ENCODE data around the gene TUBGCP5.

The TUBGCP5 gene

DNA sequence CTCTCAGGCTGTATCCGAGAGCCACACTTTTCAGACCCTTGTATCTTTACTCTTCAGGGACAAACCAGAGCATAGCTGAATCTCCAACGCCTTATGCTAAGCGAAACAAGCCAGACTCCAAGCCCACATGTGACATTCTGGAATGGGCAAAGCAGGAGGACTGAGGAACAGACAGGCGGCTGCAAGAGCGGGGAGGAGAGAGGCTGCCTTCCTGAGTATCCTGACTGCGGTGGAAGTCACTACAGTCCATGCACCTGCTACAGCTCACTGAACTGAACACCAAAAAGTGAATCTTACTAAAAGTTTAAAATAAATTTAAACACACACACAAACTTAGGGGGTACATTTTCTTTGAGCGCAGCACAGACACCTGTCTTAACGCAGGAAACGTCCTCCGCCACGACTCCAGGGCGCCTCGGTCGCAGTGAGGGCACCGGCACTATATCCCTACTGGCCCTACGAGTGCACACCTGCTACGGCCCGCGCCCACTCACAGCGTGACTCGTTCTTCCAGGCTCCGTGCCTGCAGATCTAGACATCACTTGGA lies 60.6 kb downstream of the TUBGCP5 start:
- DNase-seq (ENCODE audit: low read depth in 2 of 2) = no peak

DNA sequence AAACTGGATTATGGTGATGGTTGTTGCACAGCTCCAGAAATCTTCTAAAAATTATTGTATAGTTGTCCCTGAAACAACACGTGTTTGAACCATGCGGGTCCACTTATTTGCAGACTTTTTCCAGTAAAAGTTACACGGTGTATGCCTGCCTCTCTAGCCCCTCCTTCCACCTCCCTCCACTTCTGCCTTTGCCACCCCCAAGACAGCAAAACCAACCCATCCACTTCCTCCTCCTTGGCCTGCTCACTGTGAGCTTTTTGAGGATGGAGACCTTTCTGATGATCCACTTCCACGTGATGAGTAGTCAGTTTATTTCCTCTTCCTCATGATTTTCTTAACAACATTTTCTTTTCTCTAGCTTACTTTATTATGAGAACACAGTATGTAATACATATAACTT lies 64.6 kb downstream of the TUBGCP5 start:
- no peak for DNase-seq (ENCODE audit: low read depth in 2 of 2)

DNA sequence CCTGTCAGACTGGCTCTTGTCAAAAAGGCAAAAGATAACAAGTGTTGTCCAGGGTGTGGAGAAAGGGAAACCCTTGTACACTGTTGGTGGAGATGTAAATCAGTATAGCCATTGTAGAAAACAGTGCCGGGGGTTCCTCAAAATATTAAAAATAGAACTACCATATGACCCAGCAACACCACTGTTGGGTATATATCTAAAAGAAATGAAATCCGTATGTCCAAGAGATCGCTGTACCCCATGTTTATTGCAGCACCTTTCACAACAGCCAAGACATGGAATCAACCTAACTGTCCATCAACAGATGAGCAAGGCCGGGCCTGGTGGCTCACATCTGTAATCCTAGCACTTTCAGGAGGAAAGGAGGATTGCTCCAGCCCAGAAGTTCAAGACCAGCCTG lies 65.4 kb downstream of the TUBGCP5 start:
- DNase-seq (ENCODE audit: low read depth in 2 of 2) = no peak

DNA sequence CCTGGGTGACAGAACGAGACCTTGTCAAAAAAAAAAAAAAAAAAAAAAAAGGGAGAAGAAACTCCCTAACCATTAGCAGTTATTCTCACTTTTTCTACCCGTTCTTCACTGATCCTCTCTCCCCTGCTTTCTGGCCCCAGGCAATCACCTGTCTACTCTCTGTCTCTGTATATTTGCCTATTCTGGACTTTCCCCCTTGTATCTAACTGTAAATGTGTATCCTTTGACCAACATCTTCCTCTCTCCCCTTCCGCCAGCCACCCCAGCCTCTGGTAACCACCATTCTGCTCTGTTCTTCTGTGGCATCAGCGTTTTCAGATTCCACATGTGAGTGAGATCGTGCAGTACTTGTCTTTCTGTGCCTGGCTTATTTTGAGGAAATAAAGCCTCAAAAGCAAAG lies 66.1 kb downstream of the TUBGCP5 start:
- no peak for DNase-seq (ENCODE audit: low read depth in 2 of 2)

DNA sequence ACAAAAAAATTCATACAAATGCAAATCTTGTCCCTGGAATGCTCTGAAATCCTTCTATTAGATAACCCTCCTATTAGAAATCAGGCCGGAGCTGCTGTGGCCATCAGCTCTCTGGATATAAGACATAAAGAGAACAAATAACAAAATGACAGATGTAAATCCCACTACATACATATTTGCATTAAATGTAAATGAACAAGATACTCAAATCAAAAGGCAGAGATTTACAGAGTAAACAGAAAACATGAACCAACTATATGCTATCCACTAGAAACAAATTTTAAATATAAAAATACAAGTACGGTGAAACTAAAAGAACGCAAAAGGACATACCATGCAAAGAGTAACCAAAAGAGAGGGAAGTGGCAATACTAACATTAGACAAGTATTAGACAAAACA lies 69.9 kb downstream of the TUBGCP5 start:
- DNase-seq (ENCODE audit: low read depth in 2 of 2) = no peak

DNA sequence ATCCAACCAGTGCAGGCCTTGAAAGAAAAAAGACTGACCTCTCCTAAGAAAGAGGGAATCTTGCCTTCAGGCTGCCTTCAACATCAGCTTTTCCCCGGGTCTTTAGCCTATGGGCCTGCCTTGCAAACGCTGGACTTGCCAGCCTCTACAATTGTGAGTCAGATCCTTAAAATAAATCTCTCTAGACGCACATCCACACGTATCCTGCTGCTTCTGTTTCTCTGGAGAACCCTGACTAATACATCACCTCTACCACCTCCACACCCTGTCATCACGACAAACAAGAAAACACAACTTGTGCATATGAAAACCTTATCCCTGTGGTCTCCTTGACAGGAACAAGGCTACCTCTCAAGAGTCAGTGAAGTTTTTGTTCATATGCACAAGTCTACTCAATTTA lies 71.0 kb downstream of the TUBGCP5 start:
- DNase-seq (ENCODE audit: low read depth in 2 of 2) = peak; percentile 54 to 55

DNA sequence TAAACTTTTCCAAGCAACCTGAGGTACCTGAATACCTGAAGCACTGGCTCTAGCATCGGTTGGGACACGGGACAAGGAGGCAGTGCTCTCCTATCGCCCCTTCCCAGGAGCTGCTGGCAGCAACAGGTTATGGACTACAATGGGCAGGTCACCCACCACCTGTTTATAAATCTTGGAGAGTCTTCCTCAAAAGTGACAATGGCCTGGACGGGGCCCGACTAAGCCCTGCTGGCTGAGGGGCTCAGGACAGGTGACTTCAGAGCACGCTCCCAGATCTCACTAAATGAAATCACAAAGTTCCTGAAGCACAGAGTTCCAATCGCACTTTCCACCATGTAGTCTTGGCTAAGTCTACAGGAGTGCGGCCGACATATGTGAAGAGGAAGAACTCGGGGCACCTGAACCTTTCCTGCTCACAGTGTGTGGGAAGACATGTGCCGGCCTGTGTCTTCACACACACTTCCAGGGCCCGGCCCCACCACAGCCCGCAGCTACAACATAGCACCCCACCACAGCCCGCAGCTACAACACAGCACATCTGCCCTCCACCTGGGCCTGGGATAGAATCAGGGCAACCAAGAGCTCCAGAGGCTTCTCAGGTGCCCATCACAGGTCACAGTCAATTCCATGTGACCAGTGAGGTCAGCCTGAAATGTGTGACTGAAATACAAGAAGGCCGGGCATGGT lies 72.1 kb downstream of the TUBGCP5 start:
- DNase-seq (ENCODE audit: low read depth in 2 of 2) = no peak

DNA sequence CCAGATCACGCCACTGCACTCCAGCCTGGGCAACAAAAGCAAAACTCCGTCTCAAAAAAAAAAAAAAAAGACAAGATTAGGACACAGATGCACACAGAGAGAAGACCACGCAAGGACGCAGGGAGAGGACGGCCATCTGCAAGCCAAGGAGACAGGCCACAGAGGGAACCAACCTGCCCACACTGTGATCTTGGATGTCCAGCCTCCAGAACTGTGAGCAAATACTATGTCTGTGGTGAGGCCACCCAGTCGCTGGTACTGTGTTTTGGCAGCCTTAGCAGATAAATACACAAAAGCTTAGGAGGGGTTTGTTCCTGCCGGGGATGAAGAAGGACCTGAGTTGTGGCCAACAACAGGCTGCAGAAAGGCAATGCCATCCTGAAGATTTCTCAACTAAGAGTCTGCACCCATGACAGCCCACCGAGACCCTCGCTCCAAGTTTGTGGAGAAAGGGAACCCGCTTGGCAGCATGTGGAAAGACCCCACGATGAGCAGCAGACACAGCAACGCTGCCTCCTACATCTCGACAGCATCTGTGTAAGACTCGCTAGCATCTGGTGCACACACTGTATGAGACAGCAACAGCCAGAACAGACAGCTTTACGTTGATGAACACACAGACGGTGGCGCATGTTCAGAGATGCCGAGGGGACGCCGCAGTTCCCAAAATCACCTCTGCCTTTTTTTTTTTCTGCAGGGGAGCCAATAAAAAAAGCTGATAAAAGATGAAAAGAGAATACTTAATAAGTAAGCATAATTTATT lies 72.9 kb downstream of the TUBGCP5 start:
- DNase-seq (ENCODE audit: low read depth in 2 of 2) = no peak

DNA sequence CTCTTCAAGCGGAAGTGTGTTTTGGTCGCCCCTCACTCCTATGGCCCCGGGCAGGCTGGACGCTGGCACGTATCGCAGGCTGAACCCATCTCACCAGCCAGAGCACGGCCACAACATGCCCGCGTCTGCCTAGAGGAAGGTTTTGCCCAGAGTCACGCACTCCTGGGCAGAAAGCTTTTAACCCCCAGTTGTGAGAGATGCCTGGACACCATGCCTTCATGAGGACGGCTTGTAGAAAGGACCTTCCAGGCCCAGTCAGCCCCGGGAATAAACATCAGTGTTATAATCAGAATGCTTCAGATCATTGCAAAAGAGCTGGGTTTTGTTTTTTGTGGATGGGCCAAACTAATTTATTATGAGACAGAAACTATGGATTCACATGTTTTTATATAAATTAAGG lies 75.7 kb downstream of the TUBGCP5 start:
- DNase-seq (ENCODE audit: low read depth in 2 of 2) = no peak

DNA sequence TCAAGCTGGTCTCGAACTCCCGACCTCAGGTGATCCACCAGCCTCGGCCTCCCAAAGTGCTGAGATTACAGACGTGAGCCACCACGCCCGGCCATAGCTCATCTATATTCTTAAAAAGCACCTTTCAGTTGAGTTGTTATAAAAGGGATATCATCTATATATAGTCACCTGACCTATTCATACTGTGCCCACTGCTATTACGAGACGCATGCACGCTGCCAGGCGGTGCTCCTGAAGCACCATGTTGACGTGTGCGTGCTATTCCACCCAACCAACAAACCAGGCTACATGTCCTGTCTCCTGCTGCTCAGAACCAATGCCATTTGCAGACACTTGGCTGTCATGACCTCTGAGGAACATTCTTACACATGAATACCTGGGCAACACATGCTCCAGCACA lies 76.8 kb downstream of the TUBGCP5 start:
- DNase-seq (ENCODE audit: low read depth in 2 of 2) = no peak

DNA sequence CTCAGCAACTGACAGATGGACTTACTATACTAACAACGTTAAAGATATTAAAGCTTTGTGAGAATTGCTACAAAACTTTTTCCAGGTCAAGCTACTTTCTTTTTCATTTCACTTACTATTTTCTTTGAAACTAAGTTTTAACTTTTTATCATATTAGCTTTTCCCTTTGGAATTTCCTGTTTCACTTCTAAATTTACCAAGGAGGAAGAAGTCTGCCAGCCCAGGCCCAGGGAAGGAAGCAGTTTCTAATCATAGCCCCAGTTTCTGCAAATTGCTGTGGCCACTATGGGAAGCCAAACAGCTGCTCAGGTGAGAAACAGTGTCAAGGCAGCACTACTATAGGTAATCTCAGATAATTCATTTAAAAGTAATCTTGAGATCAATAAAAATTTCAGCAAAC lies 77.6 kb downstream of the TUBGCP5 start:
- DNase-seq (ENCODE audit: low read depth in 2 of 2) = no peak

DNA sequence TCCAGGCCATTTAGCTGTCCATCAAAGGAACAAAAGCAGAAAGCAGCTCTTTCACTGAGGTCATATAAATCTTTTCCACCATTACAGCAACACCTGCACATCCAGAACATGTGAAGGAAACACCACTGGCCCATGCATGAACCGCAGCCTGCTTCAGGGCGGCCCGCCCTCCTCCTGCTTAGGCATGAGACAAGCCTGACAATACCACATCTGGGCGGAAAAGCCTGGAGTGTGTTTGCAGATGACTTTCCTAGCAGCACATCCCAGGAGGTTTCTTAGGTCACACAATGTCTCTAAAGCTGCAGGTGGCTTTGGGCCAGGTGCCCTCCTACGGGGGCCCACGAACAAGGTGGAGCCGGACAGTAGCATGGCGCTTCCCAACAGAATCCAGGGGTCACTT lies 78.8 kb downstream of the TUBGCP5 start:
- DNase-seq (ENCODE audit: low read depth in 2 of 2) = no peak

DNA sequence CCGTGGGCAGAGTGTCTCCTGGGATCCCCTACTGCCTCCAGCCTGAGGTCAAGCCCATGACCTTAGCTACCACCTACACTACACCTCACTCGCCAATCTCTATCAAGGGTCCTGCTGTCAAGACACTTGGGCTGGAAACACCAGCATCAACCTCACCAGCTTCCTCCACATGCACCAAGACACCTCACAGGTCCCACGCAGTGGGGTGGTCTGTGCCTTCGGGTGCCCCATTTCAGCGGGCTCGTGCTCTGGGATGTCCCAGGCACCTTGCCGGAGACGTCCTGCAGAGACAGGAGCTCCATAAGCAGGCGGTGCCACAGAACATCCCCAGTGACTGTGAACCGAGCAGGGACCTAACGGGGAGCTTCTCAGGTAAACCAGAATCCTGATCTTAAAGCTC lies 79.2 kb downstream of the TUBGCP5 start:
- DNase-seq (ENCODE audit: low read depth in 2 of 2) = no peak

DNA sequence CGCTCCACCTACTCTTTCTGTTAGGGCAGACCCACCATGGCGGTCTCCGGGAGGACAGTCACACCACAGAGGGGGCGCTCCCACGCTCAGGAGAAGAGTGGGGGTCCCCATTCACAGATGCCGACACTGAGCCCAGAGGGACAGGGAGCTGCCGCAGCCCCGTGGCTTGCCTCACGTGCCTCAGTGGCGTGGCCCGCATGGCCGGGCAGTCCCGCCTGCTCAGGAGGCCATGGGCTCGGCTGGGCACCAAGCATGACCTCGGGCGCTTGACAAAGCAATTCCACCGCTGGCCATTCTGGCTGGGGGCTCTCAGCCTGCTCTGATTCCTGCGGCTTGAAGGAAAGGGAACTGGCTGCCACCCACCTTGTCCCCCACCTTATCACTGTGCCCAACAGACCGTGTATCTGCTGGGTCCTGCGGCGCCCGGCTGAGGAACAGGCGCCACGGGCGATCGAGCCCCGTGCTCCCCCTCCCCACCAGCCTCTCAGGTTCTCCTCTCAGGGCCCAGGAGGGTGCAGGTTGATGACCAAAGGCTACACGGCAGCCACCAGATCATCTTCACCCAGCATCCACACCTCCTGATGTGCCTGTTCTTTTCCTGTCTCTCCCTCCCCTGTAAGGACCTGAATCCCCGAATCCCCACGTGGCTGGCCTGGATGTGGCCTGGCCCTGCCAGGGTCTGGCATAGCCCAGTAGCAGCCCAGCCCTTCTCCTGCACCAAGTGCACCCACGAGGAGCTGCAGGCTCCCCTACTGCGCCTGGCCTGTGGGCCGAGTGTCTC lies 79.9 kb downstream of the TUBGCP5 start:
- no peak for DNase-seq (ENCODE audit: low read depth in 2 of 2)

DNA sequence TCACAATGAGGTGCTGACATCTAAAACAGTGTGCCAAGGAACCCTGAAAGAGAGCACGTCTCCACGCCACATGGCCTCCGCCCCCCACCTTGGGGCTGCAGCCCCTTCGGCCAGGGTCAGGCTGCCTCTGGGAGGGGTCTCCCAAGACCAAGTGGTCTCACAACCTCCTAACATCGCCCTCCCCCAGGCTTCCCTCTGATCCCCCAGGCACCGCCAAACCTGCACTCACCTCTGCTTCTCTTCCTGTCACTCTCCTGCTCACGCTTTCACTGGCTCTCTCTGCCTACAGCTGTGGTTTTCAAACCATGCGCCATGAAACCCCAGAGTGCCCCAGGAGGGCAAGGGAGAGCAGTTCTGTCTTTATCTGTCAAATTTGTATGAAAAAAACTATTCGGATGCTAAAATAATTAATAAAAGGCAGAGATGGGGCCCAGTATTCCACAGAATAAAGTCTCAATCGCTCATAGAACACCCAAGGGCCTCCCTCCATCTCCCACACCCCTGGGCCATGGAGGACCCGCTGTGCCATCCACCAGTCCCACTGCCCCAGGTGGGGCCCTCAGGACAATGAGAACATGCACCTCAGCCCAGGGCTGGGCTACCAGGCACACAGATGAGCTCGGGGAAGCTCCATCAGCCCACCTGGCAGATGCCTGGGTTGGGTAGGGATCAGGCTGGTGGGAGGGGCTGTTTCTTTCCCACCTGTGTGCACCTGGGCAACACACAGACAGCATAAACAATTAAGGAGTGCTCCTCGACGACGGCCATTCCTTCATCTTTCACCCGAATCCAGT lies 80.7 kb downstream of the TUBGCP5 start:
- DNase-seq (ENCODE audit: low read depth in 2 of 2) = no peak

DNA sequence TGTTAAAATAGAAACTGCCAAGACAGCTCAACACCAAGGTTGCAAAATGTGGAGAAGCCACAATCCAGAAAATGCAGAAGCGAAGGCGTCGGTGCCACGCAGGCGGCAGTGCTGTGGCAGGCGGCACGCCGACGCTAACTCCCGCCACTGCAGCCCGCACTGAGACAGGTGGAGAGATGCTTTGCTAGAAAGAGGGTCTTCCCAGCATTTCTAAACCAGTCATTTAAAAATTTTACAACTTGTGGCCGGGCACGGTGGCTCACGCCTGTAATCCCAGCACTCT lies 82.5 kb downstream of the TUBGCP5 start:
- no peak for DNase-seq (ENCODE audit: low read depth in 2 of 2)

DNA sequence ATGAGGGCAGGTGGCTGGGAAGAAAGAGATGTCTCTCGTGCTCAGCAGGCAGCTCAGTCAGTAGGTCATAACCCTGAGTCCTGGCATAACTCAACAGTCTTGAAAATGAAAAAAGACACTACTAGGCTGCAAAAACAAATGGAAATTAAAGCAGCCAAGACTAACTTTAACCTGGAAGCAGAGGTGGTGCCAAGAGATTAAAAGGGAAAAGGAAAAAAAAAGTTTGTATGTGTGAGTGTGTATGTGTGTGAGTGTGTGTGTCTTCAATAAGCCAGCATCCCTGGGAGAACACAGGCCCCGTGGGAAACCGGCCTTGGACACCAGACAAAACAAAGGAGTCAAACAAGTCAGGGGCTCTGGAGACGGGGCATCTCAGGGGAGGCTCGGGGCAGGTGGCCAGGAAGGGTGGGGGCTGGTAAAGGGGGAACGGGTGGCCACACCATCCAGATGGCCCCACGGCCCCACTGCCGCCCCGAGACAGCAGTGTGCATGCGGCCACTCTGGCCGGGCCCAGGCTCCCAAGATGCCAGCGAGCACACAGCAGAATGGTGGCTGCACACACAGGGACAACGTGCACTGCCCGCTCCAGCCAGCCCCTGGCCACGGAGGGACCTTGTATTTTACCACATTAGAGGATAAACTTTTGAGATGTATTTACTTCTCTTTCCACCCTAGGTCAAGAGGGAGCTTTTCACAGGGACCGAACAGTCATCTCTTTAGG lies 83.0 kb downstream of the TUBGCP5 start:
- DNase-seq (ENCODE audit: low read depth in 2 of 2) = no peak

DNA sequence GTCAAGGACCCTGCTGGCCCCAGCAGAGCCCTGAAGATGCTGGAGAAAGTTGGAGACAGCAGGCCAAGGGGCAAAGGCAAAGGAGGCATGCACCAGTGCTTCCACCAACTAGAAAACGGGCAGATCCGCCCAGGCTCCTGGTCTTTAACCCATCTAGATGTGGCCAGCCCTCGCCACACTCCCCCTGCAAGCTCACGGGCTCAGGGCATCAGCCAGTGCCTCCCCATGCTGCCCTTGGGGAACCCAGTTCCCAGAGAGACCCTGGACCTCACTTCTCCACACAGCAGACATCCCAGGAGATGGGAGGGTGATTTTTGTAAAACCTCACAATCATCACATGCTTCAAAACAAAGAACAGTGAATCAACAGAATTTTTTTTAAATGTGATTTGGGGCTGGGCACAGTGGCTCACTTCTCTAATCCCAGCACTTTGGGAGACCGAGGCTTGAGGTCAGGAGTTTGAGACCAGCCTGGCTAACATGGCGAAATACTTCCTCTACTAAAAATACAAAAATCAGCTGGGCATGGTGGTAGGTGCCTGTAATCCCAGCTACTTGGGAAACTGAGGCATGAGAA lies 83.7 kb downstream of the TUBGCP5 start:
- DNase-seq (ENCODE audit: low read depth in 2 of 2) = no peak

DNA sequence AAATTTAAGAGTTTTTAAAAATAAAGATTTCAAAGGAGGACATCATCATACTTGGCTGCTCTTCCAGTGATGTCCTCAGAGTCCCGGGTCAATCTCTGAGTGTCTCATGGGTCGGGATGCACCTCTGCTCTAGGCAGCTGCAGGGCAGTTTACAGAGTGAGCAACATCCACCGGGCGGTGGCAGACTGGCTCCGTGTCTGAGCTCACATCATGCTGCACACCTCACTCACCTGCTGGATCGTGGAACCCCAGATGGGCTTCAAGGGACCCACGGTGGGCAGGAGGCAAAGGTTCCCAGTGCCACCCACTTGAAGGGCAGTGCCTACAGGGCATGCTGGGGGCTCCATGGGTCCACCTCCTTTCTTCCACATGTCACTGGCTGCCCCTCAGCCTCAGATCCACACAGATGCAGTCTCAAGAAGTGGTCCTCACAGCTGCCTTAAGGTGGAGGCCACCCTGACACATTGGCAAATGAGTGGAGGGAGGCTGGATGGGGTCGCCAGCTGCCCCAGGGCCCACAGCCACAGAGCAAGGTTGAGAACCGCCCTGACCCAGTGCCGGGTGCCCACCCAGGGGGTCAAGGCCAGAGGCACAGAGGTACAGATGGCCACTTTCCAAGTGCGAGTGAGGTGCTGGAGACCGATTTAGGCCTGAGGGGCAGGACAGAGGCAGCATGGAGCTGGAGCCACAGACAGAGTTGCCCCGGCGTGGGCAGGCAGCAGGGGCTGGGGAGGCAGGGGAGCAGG lies 84.4 kb downstream of the TUBGCP5 start:
- DNase-seq (ENCODE audit: low read depth in 2 of 2) = no peak

DNA sequence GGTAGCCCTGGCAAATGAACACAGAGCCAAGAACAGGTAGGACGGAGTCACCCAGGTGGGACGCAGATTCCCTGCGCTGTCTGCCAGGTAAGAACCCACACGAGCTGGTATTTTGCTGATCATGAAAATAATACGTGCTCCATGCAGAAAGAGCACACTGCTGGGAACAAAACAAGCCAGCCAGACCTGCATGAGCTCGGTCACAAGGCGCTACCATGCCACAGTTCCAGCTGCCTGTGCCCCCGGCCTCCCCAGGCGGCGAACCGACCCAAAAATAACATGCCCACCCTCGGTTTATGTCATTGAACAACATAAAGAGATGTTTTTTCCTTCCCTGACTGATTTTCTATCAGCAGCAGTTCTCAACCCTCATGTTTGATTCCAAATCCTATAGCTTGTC lies 85.0 kb downstream of the TUBGCP5 start:
- DNase-seq (ENCODE audit: low read depth in 2 of 2) = no peak

All from fibroblast of skin of left biceps (primary cell).